MM.1S (cell line): ENCODE results near the gene TCF12.

Experiments
- DNase-seq: peaks from one replicate; pipeline ENCODE4 v3.0.0-alpha.2; 2015
- H2AFZ ChIP-seq: fragments of 300-600 bp; sonication (generic); 2 replicates; pipeline ENCODE4 v1.6.0; 2016; ENCODE audit warnings: antibody characterized with exemption, low read length
- H3F3A ChIP-seq: fragments of 300-600 bp; sonication (generic); 2 replicates; pipeline ENCODE4 v1.6.1; 2016; ENCODE audit warnings: mild to moderate bottlenecking, antibody characterized with exemption, low read length, moderate library complexity, mixed read lengths; ENCODE audit not compliant: insufficient read depth
- H3K27ac ChIP-seq: fragments of 300-600 bp; sonication (generic); 2 replicates; pipeline ENCODE4 v1.5.1; 2016; ENCODE audit warnings: mild to moderate bottlenecking, low read length
- H3K27me3 ChIP-seq: fragments of 300-600 bp; sonication (generic); replicated peaks from 2 replicates; pipeline ENCODE4 v1.6.0; 2016; ENCODE audit warnings: low read length; ENCODE audit not compliant: insufficient read depth
- H3K36me3 ChIP-seq: fragments of 300-600 bp; sonication (generic); replicated peaks from 2 replicates; pipeline ENCODE4 v1.6.1; 2016; ENCODE audit warnings: mild to moderate bottlenecking, low read length, mixed read lengths; ENCODE audit not compliant: insufficient read depth
- H3K4me1 ChIP-seq: fragments of 300-600 bp; sonication (generic); 2 replicates; pipeline ENCODE4 v1.6.1; 2016; ENCODE audit warnings: low read length, mixed read lengths
- H3K4me2 ChIP-seq: fragments of 300-600 bp; sonication (generic); 2 replicates; pipeline ENCODE4 v1.6.0; 2016; ENCODE audit warnings: low read depth, low read length
- H3K4me3 ChIP-seq: fragments of 300-600 bp; sonication (generic); 2 replicates; pipeline ENCODE4 v1.5.1; 2016; ENCODE audit warnings: low read length, mixed read lengths
- H3K79me2 ChIP-seq: fragments of 300-600 bp; sonication (generic); 2 replicates; pipeline ENCODE4 v1.6.1; 2016; ENCODE audit warnings: mixed run types, low read length, mixed read lengths
- H3K9ac ChIP-seq: fragments of 300-600 bp; sonication (generic); 2 replicates; pipeline ENCODE4 v1.6.1; 2016; ENCODE audit warnings: low read length, mixed read lengths
- H3K9me2 ChIP-seq: fragments of 300-600 bp; sonication (generic); replicated peaks from 2 replicates; pipeline ENCODE4 v1.6.1; 2016; ENCODE audit warnings: mild to moderate bottlenecking, low read length, mixed read lengths; ENCODE audit not compliant: insufficient read depth
- H3K9me3 ChIP-seq: fragments of 300-600 bp; sonication (generic); replicated peaks from 2 replicates; pipeline ENCODE4 v1.6.1; 2016; ENCODE audit warnings: mild to moderate bottlenecking, low read length, mixed read lengths; ENCODE audit not compliant: insufficient read depth
- H4K20me1 ChIP-seq: fragments of 300-600 bp; sonication (generic); 2 replicates; pipeline ENCODE4 v1.6.1; 2016; ENCODE audit warnings: mild to moderate bottlenecking, low read length, moderate library complexity, mixed read lengths; ENCODE audit not compliant: insufficient read depth
- EZH2 ChIP-seq: fragments of 300-600 bp; sonication (generic); optimal IDR thresholded peaks from 2 replicates; pipeline ENCODE3; 2017; ENCODE audit warnings: low read depth, mild to moderate bottlenecking, antibody characterized with exemption, low read length, mixed read lengths
- EZH2phosphoT487 ChIP-seq: fragments of 300-600 bp; sonication (generic); IDR thresholded peaks from 2 replicates; pipeline ENCODE4 v1.6.1; 2018; ENCODE audit warnings: antibody characterized with exemption, low read length
- TF ChIP-seq, protein P1 (sequence below): fragments of 300-600 bp; sonication (generic); IDR thresholded peaks from 2 replicates; pipeline ENCODE4 v1.5.1; 2016; ENCODE audit warnings: antibody characterized with exemption, low read length, mixed read lengths

Gene TCF12

GRCh38 chr15:57316451-57316850 lies 398.0 kb downstream of the TCF12 start:
- H3K9me3 ChIP-seq, result no peaks in the 10 kb centered on the region
- H3K4me3 ChIP-seq, result no peak overlapping the region
- H3K36me3 ChIP-seq, result no peaks in the 10 kb centered on the region
- no peaks in the 10 kb centered on the region for H4K20me1 ChIP-seq
- no peak overlapping the region for H3K9ac ChIP-seq
- no peaks in the 10 kb centered on the region for H3F3A ChIP-seq
- no peaks in the 10 kb centered on the region for H3K79me2 ChIP-seq
- no peak for TF ChIP-seq EZH2phosphoT487
- no peak for TF ChIP-seq EZH2
- TF ChIP-seq, protein P1, sequence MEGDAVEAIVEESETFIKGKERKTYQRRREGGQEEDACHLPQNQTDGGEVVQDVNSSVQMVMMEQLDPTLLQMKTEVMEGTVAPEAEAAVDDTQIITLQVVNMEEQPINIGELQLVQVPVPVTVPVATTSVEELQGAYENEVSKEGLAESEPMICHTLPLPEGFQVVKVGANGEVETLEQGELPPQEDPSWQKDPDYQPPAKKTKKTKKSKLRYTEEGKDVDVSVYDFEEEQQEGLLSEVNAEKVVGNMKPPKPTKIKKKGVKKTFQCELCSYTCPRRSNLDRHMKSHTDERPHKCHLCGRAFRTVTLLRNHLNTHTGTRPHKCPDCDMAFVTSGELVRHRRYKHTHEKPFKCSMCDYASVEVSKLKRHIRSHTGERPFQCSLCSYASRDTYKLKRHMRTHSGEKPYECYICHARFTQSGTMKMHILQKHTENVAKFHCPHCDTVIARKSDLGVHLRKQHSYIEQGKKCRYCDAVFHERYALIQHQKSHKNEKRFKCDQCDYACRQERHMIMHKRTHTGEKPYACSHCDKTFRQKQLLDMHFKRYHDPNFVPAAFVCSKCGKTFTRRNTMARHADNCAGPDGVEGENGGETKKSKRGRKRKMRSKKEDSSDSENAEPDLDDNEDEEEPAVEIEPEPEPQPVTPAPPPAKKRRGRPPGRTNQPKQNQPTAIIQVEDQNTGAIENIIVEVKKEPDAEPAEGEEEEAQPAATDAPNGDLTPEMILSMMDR, result no peak
- no peak overlapping the region for H3K4me2 ChIP-seq
- DNase-seq, result no peak
- H3K27me3 ChIP-seq, result no peaks in the 10 kb centered on the region
- no peak overlapping the region for H2AFZ ChIP-seq
- H3K9me2 ChIP-seq, result no peaks in the 10 kb centered on the region
- H3K4me1 ChIP-seq, result no peaks in the 10 kb centered on the region
- H3K27ac ChIP-seq, result no peak overlapping the region

DNA sequence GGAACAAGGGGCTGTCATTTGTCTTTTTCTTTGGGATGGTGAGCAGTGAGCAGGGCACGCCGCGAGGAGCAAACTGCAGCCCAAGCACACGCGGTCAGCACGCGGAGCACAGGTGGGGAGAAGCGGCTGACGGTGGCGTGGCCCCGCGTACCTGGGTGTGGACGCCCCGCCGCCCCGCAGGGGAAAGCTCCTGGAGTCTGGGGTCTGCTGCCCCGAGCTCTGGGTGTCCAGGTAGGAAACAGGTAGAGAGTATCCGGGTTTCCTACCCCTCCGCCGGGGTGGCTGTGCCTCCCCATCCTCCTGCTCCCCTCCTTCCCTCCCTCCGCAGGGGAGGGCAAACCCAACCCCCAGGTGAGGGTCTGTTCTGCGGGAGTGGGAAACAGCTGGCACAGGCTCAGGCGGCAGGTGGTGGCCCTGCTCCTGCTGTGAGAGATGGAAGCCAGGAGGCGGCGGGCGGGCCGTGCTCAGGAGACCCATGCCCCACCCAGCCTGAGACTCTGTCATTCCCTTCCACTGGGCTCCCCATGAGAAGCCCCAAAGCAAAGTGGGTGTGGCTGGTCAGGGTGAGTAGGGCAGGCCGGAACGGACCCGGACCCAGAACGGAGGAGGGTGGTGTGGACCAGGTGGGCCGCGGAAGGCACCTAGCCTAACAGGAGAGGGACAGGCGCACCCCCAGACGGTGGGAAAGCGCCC lies 400.9 kb downstream of the TCF12 start:
- DNase-seq, result no peak
- Histone ChIP-seq H3F3A (no peaks in the 10 kb centered on the region), H3K4me3 (no peak overlapping the region), H3K4me1 (no peaks in the 10 kb centered on the region), H3K27me3 (no peaks in the 10 kb centered on the region), H4K20me1 (no peaks in the 10 kb centered on the region), H3K4me2 (no peak overlapping the region), H3K9ac (no peak overlapping the region), H3K9me3 (no peaks in the 10 kb centered on the region), H3K9me2 (no peaks in the 10 kb centered on the region), H3K27ac (no peak overlapping the region), H3K36me3 (no peaks in the 10 kb centered on the region), H2AFZ (no peak overlapping the region), H3K79me2 (no peaks in the 10 kb centered on the region)
- no peak for TF ChIP-seq EZH2phosphoT487
- TF ChIP-seq, protein P1, result no peak
- TF ChIP-seq EZH2, result no peak

- no peak for DNase-seq
- Histone ChIP-seq H3K4me1 (no peaks in the 10 kb centered on the region), H3K9me2 (no peaks in the 10 kb centered on the region), H3K27me3 (no peaks in the 10 kb centered on the region), H4K20me1 (no peaks in the 10 kb centered on the region), H3K27ac (no peak overlapping the region), H3K9ac (no peak overlapping the region), H3F3A (no peaks in the 10 kb centered on the region), H3K79me2 (no peaks in the 10 kb centered on the region), H2AFZ (no peak overlapping the region), H3K36me3 (no peaks in the 10 kb centered on the region), H3K4me2 (no peak overlapping the region), H3K4me3 (no peak overlapping the region), H3K9me3 (no peaks in the 10 kb centered on the region)
- TF ChIP-seq EZH2, result no peak
Observed at GRCh38 chr15:57319919-57320560, 401.6 kb downstream of the TCF12 start.
